Right renal pelvis (tissue), 4 donors: Measurements from ENCODE around the gene PTPRB. TPM values are rescaled to one million over a fixed set of nuclear protein-coding genes. Genes with fewer than 3 reads are reported as not detected.

ENCODE experiments used
- DNase-seq, 4 donors: peaks; one replicate each; pipeline ENCODE4 v3.0.0-alpha.2; 2013; ENCODE audit warnings: low read depth in 4 of 4, low spot score in 3 of 4, missing footprints in 1 of 4
- polyA plus RNA-seq, 4 donors: library from polyadenylated mRNA; unstranded; fragments of 120-200 nt; gene quantifications; one replicate each; pipeline ENCODE4 v1.2.1, GENCODE V29; 2013; ENCODE audit not compliant: insufficient read length in 4 of 4

The PTPRB gene
- polyA plus RNA-seq, 4 donors: 18.2 to 23.2 (median 21.4) TPM

- peak in 2 of 4 donors; percentile 12 to 13 for DNase-seq
These were observed 8.5 kb upstream of the PTPRB start for GRCh38 chr12:70645494-70646317.

DNA sequence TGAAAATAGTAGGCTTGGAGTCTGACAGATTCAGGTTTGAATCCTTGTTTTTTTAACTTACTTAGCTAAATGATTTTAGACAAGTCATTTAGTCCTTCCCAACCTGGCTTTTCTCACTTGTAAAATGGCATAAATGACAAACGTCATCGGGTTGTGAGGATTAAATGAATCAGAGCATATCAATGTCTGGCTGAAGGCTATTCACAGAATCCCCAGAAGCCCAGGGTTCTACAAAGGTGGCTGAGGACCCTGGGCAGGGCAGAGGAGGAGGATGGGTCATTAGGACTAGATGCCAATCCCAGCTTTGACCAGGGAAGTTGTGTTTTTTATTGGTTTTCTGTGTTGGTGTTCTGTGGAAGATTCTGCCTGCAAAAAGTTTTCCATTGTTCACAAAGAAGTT lies 7.6 kb upstream of the PTPRB start:
- no peak for DNase-seq

- no peak for DNase-seq
These were observed 6.7 kb upstream of the PTPRB start for GRCh38 chr12:70643939-70644338.

DNA sequence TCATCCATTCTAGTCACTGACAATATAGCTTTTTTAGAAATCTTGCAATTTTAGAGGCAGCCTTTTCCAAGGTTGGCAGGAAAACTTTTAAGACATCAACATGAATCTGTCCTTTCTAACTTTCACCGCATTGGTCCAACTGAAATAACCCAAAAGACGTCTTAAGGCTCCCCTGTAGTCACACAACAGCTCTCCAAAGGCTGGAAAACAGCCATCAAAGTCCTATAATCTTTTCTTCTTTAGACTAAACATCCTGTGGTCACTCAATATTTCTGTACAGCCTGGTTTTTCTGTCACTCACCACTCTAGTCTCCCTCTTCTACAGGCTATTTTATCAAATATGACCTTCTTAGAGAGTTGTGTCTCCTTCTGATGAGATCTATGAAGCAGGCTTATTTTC lies 4.5 kb upstream of the PTPRB start:
- no peak for DNase-seq

- no peak for DNase-seq
These were observed 3.7 kb upstream of the PTPRB start for GRCh38 chr12:70640901-70641300.

- DNase-seq: no peak
These were observed 2.3 kb upstream of the PTPRB start for GRCh38 chr12:70639535-70639934.

GRCh38 chr12:70638639-70639360 lies 1.6 kb upstream of the PTPRB start:
- no peak for DNase-seq

- DNase-seq: no peak
These were observed 1.5 kb downstream of the PTPRB start for GRCh38 chr12:70635755-70636154.

GRCh38 chr12:70628701-70629480 lies 8.3 kb downstream of the PTPRB start:
- DNase-seq: no peak

DNA sequence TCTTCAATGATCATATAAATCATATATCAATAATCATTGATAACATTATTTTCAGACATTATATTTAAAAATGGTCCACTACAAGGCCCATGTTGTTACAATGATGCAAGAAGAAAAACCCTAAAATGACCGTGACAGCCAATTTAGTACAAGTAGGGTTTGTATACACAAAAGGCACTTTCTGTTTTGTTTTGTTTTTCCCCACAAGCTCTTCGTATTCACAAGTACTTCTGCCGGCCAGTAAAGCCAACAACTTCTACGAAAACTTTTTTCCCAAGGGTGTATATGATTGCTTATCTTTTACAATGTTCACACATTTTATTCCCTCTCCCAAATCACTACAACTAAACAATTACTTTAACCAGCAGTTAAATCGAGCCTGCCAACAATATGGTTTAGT lies 9.6 kb downstream of the PTPRB start:
- DNase-seq: no peak

- no peak for DNase-seq
These were observed 11.0 kb downstream of the PTPRB start for GRCh38 chr12:70626180-70626579.

- no peak for DNase-seq
These were observed 17.6 kb downstream of the PTPRB start for GRCh38 chr12:70619471-70620152.

DNA sequence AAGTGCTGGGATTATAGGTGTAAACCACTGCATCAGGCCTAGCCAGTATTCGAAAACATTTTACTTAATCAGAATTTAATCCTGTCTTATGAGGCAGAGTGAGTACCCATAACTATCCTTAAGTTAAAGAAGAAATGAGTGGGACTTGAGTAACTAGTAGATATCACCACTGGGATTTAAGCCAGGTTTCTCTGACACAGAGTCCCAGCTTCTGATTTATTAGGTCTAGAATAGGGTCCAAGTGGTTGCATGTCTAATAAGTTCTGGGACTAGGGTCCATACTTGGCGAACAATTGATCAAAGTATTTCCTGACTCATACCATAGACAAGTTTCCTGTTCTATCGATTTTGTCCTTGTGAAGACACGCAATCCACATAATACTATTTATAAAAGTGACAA lies 18.9 kb downstream of the PTPRB start:
- no peak for DNase-seq

DNA sequence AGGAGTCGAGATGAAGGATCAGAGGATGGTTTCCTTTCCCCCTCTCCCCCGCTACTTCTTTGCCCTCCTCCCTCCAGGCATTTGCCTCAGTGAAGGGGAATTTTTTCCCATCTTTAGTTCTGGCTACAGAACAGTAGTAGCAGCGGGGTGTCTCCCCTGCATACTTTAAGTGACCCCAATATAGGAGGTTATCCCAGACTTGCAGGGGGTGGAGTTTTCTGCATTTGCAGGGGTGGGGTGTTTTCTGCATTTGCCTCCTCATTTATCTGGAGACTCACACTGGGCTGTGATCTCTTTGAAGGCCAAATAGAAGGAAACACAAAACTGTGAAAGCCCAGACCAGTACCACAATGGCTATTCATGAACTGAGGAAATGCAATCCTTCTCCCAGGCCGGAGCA lies 19.8 kb downstream of the PTPRB start:
- no peak for DNase-seq

DNA sequence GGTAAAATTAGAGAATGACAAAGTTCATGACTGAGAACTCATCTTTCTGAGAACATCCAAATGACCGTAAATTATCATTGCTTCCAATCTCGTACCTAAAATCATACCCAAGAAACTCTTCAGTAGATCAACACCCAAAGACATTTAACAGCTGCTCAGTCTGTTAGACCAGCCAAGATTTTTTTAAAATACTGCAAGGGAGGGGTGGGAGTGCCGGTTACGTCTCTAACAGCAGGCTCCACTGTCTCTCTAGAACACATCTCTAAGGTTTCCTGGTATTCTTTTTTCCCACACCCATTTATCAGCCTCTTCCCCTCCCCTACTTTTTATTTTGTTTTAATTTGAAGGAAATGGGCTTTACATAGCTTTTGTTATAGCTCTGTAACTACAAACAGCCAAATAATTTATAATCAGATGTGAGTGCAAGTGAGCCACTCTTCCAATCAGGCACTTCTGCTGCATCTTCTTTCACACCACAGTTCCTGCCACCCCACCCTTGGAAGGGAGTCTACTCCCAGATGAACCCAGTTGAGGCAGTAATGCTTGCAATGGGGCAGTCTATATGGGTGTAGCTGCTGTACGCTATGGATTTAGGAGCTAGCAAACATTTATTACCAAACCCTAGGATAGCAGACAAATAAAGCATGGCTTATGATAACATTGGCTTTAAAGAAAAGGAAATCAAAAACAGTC lies 21.9 kb downstream of the PTPRB start:
- DNase-seq: no peak

DNA sequence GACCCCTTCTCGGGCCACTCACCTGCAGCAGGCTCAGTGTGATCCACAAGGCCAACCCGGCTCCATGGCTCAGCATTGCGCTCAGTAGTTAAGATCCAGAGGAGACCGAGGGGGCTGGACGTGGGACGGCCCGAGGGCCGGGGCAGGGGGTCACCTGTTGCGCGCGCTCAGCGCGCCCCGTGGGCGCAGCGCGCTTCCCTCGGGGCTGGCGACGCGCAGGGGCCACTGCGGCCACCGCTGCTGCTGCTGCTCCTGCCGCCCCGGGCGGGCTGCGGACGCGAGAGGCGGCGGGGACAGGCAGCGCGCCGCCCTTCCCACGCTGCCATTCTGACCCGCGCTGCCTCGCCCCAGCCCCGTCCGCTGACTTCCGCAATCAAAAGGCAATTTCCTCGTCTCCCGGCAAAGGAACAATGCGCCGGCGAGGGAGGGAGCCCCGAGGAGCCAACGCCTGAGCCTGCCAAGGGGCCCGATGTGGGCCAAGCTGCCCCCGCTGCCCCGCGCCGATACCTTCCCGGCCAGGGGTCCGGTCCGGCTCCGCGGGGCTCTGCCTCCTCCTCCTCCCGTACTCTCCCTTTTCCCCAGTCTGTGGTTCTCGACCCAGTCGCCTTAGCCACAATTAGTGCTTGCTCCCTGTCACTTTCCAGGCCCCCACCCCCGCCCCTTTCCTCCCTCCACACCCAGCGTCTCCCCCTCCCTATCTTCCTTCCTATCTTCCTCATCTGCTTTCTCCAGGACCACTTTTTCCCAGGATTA lies 27.3 kb downstream of the PTPRB start:
- DNase-seq: peak in 1 of 4 donors; percentile 19

- no peak for DNase-seq
These were observed 28.0 kb downstream of the PTPRB start for GRCh38 chr12:70609203-70609602.

- no peak for DNase-seq
These were observed 29.0 kb downstream of the PTPRB start for GRCh38 chr12:70608184-70608583.

DNA sequence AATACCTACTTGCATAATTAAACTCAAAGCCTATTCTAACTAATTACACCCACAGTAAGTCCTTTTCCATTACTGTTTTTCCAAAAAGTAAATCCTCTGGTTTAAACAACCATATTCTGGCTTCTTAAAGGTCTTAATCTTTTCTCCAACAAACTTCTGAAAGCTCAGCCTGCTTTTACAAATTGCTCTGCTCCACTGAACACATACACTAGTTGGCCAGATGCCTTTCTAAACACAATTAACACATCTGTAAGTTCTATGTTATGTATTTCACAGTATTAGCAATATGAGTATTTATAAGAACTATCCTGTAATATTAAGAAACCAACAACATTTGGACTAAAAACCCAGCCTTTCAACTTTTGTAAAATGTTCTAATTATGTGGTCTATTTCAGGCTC lies 30.1 kb downstream of the PTPRB start:
- no peak for DNase-seq
